Glutamatergic neuron (in vitro differentiated cells): ENCODE data around the gene GPR162. TPM values are rescaled to one million over a fixed set of nuclear protein-coding genes. Genes with fewer than 3 reads are reported as not detected.

Source experiments
- DNase-seq: peaks from one replicate; pipeline ENCODE4 v3.0.0; 2022
- H3K27ac Mint-ChIP-seq: one replicate; pipeline ENCODE4 v1.8.0; 2020; ENCODE audit warnings: mild to moderate bottlenecking, mixed read lengths, inconsistent platforms; ENCODE audit not compliant: unreplicated experiment
- H3K27me3 Mint-ChIP-seq: one replicate; pipeline ENCODE4 v1.8.0; 2020; ENCODE audit warnings: mild to moderate bottlenecking, moderate library complexity, mixed read lengths, inconsistent platforms; ENCODE audit not compliant: unreplicated experiment
- H3K36me3 Mint-ChIP-seq: one replicate; pipeline ENCODE4 v1.8.0; 2020; ENCODE audit warnings: mild to moderate bottlenecking, mixed read lengths, inconsistent platforms; ENCODE audit not compliant: unreplicated experiment
- H3K4me1 Mint-ChIP-seq: one replicate; pipeline ENCODE4 v1.8.0; 2020; ENCODE audit warnings: mild to moderate bottlenecking, low read depth, mixed read lengths, inconsistent platforms; ENCODE audit not compliant: unreplicated experiment
- H3K4me3 Mint-ChIP-seq: one replicate; pipeline ENCODE4 v1.8.0; 2020; ENCODE audit warnings: mild to moderate bottlenecking, mixed read lengths, inconsistent platforms; ENCODE audit not compliant: unreplicated experiment
- H3K9me3 Mint-ChIP-seq: one replicate; pipeline ENCODE4 v1.8.0; 2020; ENCODE audit warnings: mild to moderate bottlenecking, moderate library complexity, mixed read lengths, inconsistent platforms; ENCODE audit not compliant: unreplicated experiment
- total RNA-seq: library from RNA; stranded (reverse); fragmentation: NEBNext Ultra II Directional; extraction: Animal tissue kit (Norgen Biotek cat#: 25700); gene quantifications from one replicate; pipeline ENCODE4 v1.2.1, GENCODE V29; 2021; ENCODE audit not compliant: unreplicated experiment
- TF ChIP-seq, protein P1 (sequence below): fragments of 200-600 bp; sonication (generic); IDR thresholded peaks from one replicate; pipeline ENCODE4 v1.5.0; 2021; ENCODE audit not compliant: partially characterized antibody, unreplicated experiment

Gene GPR162
- total RNA-seq, 1 donor from 2014 or later, result 145 TPM

GRCh38 chr12:6853626-6854025, 32.0 kb downstream of the GPR162 start:
- TF ChIP-seq, protein P1, sequence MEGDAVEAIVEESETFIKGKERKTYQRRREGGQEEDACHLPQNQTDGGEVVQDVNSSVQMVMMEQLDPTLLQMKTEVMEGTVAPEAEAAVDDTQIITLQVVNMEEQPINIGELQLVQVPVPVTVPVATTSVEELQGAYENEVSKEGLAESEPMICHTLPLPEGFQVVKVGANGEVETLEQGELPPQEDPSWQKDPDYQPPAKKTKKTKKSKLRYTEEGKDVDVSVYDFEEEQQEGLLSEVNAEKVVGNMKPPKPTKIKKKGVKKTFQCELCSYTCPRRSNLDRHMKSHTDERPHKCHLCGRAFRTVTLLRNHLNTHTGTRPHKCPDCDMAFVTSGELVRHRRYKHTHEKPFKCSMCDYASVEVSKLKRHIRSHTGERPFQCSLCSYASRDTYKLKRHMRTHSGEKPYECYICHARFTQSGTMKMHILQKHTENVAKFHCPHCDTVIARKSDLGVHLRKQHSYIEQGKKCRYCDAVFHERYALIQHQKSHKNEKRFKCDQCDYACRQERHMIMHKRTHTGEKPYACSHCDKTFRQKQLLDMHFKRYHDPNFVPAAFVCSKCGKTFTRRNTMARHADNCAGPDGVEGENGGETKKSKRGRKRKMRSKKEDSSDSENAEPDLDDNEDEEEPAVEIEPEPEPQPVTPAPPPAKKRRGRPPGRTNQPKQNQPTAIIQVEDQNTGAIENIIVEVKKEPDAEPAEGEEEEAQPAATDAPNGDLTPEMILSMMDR, result no peak
- Mint-ChIP-seq H3K9me3 (peaks cover 13% of the 10 kb centered on the region), H3K27ac (peak overlapping the region; percentile 98), H3K4me3 (peak overlapping the region; percentile 98), H3K4me1 (peaks cover 13% of the 10 kb centered on the region), H3K36me3 (no peaks in the 10 kb centered on the region), H3K27me3 (peaks cover 7% of the 10 kb centered on the region)
- DNase-seq, result no peak

GRCh38 chr12:6854036-6854435, 32.4 kb downstream of the GPR162 start:
- peak overlapping the region; percentile 98 for H3K4me3 Mint-ChIP-seq
- H3K27me3 Mint-ChIP-seq, result peaks cover 7% of the 10 kb centered on the region
- TF ChIP-seq, protein P1, result no peak
- DNase-seq, result no peak
- H3K27ac Mint-ChIP-seq, result peak overlapping the region; percentile 98
- no peaks in the 10 kb centered on the region for H3K36me3 Mint-ChIP-seq
- H3K9me3 Mint-ChIP-seq, result peaks cover 13% of the 10 kb centered on the region
- peaks cover 13% of the 10 kb centered on the region for H3K4me1 Mint-ChIP-seq

DNA sequence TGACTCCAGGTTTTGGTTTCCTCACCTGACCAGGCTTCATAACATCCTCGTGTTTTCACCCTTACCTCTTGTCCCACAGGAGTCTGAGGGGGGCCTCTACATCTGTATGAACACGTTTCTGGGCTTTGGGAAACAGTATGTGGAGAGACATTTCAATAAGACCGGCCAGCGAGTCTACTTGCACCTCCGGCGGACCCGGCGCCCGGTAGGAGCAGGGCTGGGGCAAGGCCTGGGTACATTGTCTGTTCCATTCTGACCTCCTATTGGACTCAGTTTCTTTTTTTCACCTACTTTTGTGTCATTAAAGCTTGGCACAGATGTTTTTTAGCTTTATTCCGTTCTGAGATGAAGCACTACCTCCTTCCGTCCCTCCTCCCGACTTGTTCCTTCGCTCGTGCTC, 33.7 kb downstream of the GPR162 start:
- H3K4me3 Mint-ChIP-seq, result no peak overlapping the region
- H3K9me3 Mint-ChIP-seq, result peaks cover 13% of the 10 kb centered on the region
- no peaks in the 10 kb centered on the region for H3K36me3 Mint-ChIP-seq
- peaks cover 13% of the 10 kb centered on the region for H3K4me1 Mint-ChIP-seq
- peaks cover 10% of the 10 kb centered on the region for H3K27me3 Mint-ChIP-seq
- TF ChIP-seq, protein P1, result no peak
- H3K27ac Mint-ChIP-seq, result no peak overlapping the region
- DNase-seq, result no peak

DNA sequence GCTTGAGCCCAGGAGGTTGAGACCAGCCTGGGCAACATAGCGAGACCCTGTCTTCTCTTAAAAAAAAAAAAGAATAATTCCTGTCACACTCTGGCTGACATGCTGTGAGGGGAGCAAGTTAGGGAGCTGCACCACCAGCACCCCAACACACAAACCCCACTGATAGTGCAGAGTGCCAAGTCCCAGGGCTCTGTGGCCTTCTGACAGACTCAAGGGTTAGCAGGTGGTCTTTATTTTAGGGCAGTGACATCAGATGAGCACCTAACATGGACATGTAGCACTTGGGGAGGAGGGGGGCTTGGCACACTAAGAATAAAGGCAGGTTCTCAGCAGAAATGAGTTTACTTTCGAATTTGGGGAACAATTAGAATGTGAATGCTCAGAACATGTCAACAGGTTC, 37.2 kb downstream of the GPR162 start:
- no peak for DNase-seq
- TF ChIP-seq, protein P1, result no peak
- Mint-ChIP-seq H3K27me3 (peaks cover 5% of the 10 kb centered on the region), H3K9me3 (peaks cover 6% of the 10 kb centered on the region), H3K4me1 (peaks cover 4% of the 10 kb centered on the region), H3K36me3 (peaks cover 4% of the 10 kb centered on the region), H3K4me3 (no peak overlapping the region), H3K27ac (no peak overlapping the region)

DNA sequence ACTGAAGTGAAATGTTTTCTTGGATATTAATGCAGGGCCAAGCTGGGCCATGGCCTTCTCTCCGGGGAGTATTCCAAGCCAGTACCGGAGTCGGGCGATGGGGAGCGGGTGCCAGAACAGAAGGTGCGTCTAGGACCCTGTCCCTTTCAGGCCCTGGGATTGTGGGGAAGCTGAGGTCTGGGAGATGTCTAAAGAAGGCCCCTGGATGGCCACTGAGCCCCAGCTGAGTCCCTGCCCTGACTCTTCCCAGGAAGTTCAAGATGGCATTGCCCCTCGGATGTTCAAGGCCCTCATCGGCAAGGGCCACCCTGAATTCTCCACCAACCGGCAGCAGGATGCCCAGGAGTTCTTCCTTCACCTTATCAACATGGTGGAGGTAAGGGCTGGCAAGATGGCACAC, 38.5 kb downstream of the GPR162 start:
- no peak overlapping the region for H3K4me3 Mint-ChIP-seq
- no peak overlapping the region for H3K27ac Mint-ChIP-seq
- peaks cover 8% of the 10 kb centered on the region for H3K9me3 Mint-ChIP-seq
- H3K4me1 Mint-ChIP-seq, result no peaks in the 10 kb centered on the region
- H3K36me3 Mint-ChIP-seq, result peaks cover 4% of the 10 kb centered on the region
- TF ChIP-seq, protein P1, result no peak
- DNase-seq, result no peak
- peaks cover 5% of the 10 kb centered on the region for H3K27me3 Mint-ChIP-seq
